ENCODE data around the gene UBQLN1.
A peak's percentile ranks its signal among the peaks of the same experiment; 100 is the strongest.

The UBQLN1 gene

DNA sequence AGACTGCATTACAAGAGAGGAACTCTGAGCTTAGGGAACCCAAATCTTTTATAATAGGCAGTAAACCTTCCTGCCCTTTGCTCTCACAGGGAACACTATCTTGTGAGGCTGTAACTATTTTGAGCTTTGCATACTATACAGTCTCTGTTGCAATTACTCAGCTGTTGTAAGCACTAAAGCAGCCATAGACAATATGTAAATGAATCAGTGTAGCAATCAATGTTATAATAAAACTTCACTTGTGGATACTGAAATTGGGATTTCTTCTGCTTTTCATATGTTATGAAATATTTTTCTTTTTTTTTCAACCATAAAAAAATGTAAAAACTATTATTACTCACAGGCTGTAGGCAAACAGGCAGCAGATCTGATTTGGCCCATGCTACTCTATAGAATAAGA lies 16.7 kb upstream of the UBQLN1 start:
- DNase-seq (ENCODE audit: extremely low read depth, insufficient read length), result no peak
- no peak overlapping the region for H3K4me3 ChIP-seq (replicated peaks; ENCODE audit: low read depth, low read length)
- no peaks in the 10 kb centered on the region for H3K36me3 ChIP-seq (ENCODE audit: control insufficient read depth, insufficient read depth, low read length)
- no peak for TF ChIP-seq CTCF (IDR thresholded peaks at IDR 0.05; ENCODE audit: insufficient read depth, low read length, poor library complexity, severe bottlenecking)
- H3K27me3 ChIP-seq (replicated peaks; ENCODE audit: control insufficient read depth, insufficient read depth, low read length), result no peaks in the 10 kb centered on the region

DNA sequence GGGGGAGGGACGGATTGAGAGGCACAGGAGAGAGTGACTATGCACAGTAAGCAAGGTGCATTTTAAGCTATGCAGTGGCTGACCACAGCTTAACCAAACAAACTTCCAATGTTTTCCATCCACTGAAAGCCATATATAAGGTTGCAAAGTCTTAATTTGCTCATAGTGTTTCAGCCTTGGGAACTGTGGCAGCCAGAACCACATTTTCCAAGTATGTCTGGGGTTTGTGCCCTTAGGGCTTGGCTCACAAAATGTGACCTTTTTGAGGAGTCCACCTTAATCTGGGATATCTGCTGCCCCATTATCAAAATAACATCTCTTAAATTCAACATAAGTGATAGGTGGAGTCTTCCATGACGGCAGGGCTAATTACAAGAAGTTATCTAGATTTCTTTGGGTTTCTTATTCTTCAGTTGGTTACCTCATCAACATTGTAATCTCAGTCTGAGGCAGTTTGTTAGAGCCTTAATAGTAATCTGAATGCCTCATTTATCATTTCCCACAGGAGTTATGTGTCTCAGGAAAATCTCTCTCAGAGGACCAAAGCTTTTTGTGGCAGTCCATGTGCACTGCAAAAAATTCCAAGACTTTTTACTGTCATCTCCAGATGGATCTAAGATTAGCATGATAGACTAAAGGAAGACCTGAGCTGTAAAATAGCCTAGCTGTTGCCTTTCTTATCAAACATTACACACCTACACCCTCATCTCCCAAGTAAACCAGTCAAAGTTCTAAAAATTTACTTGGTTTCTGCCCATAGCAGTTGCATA lies 15.2 kb upstream of the UBQLN1 start:
- DNase-seq (ENCODE audit: extremely low read depth, insufficient read length), result no peak
- H3K27me3 ChIP-seq (replicated peaks; ENCODE audit: control insufficient read depth, insufficient read depth, low read length), result no peaks in the 10 kb centered on the region
- H3K4me3 ChIP-seq (replicated peaks; ENCODE audit: low read depth, low read length), result no peak overlapping the region
- TF ChIP-seq CTCF (IDR thresholded peaks at IDR 0.05; ENCODE audit: insufficient read depth, low read length, poor library complexity, severe bottlenecking), result no peak
- H3K36me3 ChIP-seq (ENCODE audit: control insufficient read depth, insufficient read depth, low read length), result no peaks in the 10 kb centered on the region

GRCh38 chr9:83721509-83721908 lies 13.8 kb upstream of the UBQLN1 start:
- Histone ChIP-seq H3K36me3 (ENCODE audit: control insufficient read depth, insufficient read depth, low read length) (no peaks in the 10 kb centered on the region), H3K27me3 (replicated peaks; ENCODE audit: control insufficient read depth, insufficient read depth, low read length) (no peaks in the 10 kb centered on the region), H3K4me3 (replicated peaks; ENCODE audit: low read depth, low read length) (no peak overlapping the region)
- DNase-seq (ENCODE audit: extremely low read depth, insufficient read length), result no peak
- no peak for TF ChIP-seq CTCF (IDR thresholded peaks at IDR 0.05; ENCODE audit: insufficient read depth, low read length, poor library complexity, severe bottlenecking)

- Histone ChIP-seq H3K36me3 (ENCODE audit: control insufficient read depth, insufficient read depth, low read length) (no peaks in the 10 kb centered on the region), H3K4me3 (replicated peaks; ENCODE audit: low read depth, low read length) (no peak overlapping the region), H3K27me3 (replicated peaks; ENCODE audit: control insufficient read depth, insufficient read depth, low read length) (no peaks in the 10 kb centered on the region)
- TF ChIP-seq CTCF (IDR thresholded peaks at IDR 0.05; ENCODE audit: insufficient read depth, low read length, poor library complexity, severe bottlenecking), result no peak
- no peak for DNase-seq (ENCODE audit: extremely low read depth, insufficient read length)
Measured at GRCh38 chr9:83715794-83716193, 8.0 kb upstream of the UBQLN1 start.

DNA sequence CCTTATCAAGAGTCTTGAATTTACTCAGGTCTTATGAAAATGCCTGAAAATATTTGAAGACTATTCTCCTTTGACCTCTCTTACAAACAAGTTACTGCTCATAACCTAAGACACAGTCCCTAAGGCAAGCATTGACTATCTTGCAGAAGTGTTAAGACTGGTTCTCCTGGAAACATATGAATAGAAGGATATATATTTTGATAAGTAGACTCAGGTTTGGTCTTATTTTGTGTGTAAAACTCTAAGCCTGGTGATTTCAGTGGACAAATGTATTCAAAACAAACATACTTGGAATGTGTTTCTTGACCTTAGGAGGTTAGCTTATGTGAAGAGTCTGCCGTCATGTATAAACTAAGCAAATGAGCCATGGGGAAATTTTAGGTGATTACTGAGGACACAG lies 7.5 kb upstream of the UBQLN1 start:
- TF ChIP-seq CTCF (IDR thresholded peaks at IDR 0.05; ENCODE audit: insufficient read depth, low read length, poor library complexity, severe bottlenecking), result no peak
- DNase-seq (ENCODE audit: extremely low read depth, insufficient read length), result no peak

DNA sequence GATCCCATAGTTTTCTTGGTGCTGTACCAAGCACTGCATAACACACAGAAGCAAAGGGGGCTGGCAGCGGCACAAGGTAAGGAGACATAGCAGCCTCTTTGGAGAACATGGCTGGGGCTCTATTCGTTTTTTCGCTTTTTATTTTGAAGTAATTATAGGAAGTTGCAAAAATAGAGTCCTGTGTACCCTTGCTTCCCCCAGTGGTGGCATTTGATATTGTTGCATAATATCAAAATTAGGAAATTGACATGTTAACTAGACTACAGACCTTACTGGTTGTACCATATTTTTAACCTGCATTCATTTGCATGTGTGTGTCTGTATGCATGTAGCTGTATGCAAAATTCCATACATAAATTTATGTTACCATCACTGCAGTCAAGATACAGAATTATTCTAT lies 6.6 kb upstream of the UBQLN1 start:
- no peak for DNase-seq (ENCODE audit: extremely low read depth, insufficient read length)

More for the DNA sequence above, 7.5 kb upstream of the UBQLN1 start:
- H3K4me3 ChIP-seq (replicated peaks; ENCODE audit: low read depth, low read length), result no peak overlapping the region
- H3K36me3 ChIP-seq (ENCODE audit: control insufficient read depth, insufficient read depth, low read length), result no peaks in the 10 kb centered on the region
- no peaks in the 10 kb centered on the region for H3K27me3 ChIP-seq (replicated peaks; ENCODE audit: control insufficient read depth, insufficient read depth, low read length)

More for the DNA sequence above, 6.6 kb upstream of the UBQLN1 start:
- Histone ChIP-seq H3K36me3 (ENCODE audit: control insufficient read depth, insufficient read depth, low read length) (no peaks in the 10 kb centered on the region), H3K4me3 (replicated peaks; ENCODE audit: low read depth, low read length) (no peak overlapping the region), H3K27me3 (replicated peaks; ENCODE audit: control insufficient read depth, insufficient read depth, low read length) (no peaks in the 10 kb centered on the region)
- peak; percentile 43 for TF ChIP-seq CTCF (IDR thresholded peaks at IDR 0.05; ENCODE audit: insufficient read depth, low read length, poor library complexity, severe bottlenecking)

All from GM06990 (cell line).